HFF-Myc (cell line): Measurements from ENCODE around the gene BTNL8.

ENCODE experiments used
- DNase-seq: peaks from one replicate; pipeline ENCODE4 v3.0.0-alpha.2; 2011; ENCODE audit warnings: low read depth; ENCODE audit errors: extremely low read depth
- H3K4me3 ChIP-seq: replicated peaks from 2 replicates; pipeline ENCODE4 v1.5.1; 2011; ENCODE audit warnings: low read depth, mild to moderate bottlenecking, control low read depth, low read length
- TF ChIP-seq, protein P1 (sequence below): IDR thresholded peaks from 2 replicates; pipeline ENCODE4 v1.5.1; 2012; ENCODE audit warnings: mild to moderate bottlenecking, low read depth, low read length, control low read depth; ENCODE audit errors: missing control alignments

BTNL8 gene

DNA sequence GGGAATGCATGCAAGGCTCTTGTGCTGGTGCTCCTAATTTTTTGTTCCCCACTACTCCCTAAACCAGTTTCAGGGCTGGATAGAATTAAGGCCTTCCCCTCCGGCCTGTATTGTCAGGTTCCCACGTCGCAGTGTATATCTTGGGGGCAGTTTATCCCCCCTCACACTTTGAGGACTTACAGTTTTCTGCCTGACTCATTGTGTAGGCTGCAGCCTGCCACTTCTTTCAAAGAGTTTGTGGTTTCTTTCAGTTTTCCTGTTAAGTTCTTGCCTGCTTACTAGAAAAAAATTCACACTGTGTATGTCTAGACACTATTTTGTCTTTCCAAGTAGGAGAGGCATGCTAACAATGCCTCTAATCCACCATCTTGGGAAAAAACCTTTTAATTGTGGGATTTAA, 61.2 kb downstream of the BTNL8 start:
- no peak overlapping the region for H3K4me3 ChIP-seq
- TF ChIP-seq, protein P1, sequence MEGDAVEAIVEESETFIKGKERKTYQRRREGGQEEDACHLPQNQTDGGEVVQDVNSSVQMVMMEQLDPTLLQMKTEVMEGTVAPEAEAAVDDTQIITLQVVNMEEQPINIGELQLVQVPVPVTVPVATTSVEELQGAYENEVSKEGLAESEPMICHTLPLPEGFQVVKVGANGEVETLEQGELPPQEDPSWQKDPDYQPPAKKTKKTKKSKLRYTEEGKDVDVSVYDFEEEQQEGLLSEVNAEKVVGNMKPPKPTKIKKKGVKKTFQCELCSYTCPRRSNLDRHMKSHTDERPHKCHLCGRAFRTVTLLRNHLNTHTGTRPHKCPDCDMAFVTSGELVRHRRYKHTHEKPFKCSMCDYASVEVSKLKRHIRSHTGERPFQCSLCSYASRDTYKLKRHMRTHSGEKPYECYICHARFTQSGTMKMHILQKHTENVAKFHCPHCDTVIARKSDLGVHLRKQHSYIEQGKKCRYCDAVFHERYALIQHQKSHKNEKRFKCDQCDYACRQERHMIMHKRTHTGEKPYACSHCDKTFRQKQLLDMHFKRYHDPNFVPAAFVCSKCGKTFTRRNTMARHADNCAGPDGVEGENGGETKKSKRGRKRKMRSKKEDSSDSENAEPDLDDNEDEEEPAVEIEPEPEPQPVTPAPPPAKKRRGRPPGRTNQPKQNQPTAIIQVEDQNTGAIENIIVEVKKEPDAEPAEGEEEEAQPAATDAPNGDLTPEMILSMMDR, result no peak
- no peak for DNase-seq

DNA sequence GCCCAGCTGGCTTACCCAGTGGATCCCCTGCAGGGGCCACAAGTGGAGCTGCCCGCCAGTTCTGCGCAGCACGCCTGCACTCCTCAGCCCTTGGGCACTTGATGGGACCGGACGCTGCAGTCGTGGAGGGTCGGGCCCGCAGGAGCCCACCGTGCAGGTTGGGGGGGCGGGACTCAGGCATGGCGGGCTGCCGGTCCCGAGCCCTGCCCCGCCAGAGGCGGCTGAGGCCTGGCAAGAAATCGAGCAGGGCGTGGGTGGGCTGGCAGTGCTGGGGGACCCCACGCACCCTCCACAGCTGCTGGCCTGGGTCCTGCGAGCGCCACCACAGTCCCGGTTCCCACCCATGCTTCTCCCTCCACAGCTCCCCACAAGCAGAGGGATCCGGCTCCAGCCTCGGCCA, 70.4 kb downstream of the BTNL8 start:
- no peak overlapping the region for H3K4me3 ChIP-seq
- TF ChIP-seq, protein P1, result no peak
- no peak for DNase-seq

DNA sequence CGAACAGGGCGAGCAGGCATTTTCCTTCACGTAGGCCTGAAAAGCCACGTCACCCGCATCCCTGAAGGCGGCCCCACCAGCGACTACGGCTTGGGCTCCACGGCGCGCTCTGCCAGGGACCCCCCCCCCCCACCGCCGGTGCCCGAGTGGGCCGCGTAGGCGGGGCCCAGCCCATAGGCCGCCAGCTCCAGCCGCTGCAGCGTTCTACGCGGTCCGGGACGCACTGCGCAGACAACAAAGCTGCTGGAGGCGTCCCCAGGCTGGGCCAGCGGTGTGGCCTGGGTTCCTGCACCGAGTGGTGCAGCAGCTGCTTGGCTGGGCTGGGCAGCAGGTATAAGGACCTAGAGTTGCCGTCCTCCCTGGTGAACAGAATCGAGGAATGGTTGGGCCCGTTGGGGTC, 71.4 kb downstream of the BTNL8 start:
- H3K4me3 ChIP-seq, result no peak overlapping the region
- TF ChIP-seq, protein P1, result no peak
- DNase-seq, result no peak

DNA sequence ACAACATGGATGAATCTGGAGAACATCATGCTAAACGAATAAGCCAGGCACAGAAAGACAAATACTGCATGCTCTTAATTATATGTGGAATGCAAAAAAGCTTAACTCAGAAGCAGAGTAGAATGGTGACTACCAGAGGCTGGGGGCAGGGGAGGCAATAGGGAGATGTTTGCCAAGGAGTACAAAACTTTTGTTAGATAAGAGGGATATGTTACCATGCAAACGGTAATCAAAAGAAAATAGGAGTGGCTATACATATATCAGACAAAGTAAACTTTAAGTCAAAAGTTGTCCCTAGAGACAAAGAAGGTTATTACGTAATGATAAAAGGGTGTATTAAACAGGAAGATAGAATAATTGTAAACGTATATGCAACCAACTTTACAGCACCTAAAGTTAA, 71.9 kb downstream of the BTNL8 start:
- H3K4me3 ChIP-seq, result no peak overlapping the region
- no peak for DNase-seq
- TF ChIP-seq, protein P1, result no peak

DNA sequence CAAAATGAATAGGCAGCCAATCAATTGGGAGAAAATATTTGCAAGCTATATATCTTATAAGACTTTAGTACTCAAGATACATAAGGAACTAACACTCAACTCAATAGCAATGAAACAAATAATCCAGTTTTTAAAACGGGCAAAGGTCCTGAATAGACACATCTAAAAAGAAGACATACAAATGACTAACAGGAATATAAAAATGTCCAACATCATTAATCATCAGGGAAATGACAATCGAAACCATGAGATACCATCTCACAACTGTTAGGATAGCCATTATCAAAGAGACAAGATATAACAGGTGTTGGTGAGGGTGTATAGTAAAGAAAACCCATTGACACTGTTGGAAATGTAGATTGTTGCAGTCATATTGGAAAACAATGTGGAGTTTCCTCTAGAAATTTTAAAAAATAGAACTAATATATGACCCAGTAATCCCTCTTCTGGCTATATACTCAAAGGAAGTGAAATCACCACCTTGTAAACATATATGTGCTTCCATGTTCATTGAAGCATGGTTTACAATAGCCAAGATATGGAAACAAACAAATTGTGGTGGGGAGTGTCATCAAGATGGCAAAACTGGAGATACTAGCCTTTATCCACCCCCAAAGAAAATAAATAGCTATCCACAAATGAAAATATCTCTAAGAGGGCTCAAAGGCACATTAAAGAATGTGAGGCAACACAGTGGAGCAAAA, 75.8 kb downstream of the BTNL8 start:
- H3K4me3 ChIP-seq, result no peak overlapping the region
- DNase-seq, result no peak
- TF ChIP-seq, protein P1, result no peak

DNA sequence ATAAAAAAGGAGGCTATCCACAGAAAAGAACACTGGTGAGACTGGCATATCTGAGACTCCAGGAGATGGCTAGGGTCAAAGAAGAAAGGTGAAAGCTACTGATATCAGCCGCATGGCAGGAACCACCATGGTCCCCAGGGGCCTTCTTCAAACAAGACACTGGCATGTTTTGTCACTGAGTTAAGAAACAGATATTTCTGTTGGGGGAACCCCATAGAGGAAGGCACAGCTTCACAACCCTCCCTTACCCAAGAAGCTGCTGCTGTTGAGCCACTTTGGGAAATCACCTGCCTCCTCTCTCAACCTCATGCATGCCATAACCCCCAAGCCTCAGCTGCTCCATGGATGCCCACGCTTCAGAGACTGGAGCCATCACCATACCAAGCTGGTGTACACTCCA, 76.4 kb downstream of the BTNL8 start:
- DNase-seq, result no peak
- no peak overlapping the region for H3K4me3 ChIP-seq
- TF ChIP-seq, protein P1, result no peak

DNA sequence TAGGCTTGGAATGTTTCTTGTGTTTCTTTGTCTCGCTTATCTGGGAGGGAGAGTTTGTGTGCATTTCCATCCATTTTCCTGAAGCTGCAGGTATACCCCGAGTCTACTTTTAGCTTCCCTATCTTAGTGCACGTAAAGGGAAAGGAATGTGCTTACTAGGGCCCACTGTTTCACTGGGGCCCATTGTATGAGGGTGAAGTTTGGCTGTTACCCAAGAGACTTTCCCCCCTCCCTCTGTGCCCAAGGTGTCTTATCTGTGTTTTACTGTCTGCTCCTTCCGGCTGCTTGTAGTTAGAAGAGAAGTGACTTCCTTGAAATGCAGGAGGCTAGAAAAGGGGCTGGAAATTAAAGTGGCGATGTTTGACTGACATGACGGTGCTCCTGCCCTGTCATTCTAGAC, 77.6 kb downstream of the BTNL8 start:
- no peak overlapping the region for H3K4me3 ChIP-seq
- no peak for DNase-seq
- TF ChIP-seq, protein P1, result no peak
